ENCODE measurements around the gene ADAMTS18.
"Not testable (repeated sequence)": the region's sequence is repeated elsewhere in the genome, so short reads cannot be mapped to it uniquely, and the experiment has no call there.

Gene ADAMTS18

DNA sequence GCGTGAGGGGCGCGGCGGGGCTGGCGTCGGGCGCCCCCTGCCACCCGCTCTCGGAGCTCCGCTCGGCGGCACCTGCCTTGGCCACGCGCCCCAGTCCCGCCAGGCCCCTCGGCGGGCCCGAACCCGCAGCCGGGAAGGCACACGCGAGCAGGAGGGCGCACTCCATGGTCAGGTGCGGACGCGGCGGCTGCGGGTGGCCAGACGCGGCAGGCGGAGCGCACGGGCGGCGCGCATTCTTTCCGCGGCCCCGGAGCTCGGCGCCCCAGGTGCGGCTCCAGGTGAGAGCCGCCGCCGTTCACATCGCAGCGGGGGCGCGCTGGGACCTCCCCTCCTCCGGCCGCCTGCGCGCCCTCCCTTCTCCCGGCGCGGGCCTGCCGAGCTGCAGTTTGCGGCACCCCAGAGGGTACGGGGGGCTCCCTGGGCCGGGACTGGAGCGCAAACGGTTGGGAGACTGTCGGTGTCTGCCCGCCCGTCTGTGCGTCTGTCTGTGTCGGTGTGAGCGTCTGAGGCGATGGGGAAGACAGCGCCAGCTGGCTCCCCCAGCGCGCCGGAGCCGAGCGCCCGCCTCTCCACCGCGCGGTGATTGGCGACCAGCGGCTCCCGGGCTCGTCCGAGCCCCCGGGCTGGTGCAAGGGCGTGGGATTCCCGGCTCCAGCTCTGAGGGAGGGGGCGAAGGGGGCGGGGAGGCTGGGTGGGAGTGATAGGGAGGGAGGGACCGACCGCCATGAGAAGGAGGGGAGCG is at the start of gene ADAMTS18:
Gene ADAMTS18, minus strand, starts transcription at position 505 of the 742 bp plus-strand sequence. Its CDS starts 339 bp downstream, at position 166.
- no peak for DNase-seq

DNA sequence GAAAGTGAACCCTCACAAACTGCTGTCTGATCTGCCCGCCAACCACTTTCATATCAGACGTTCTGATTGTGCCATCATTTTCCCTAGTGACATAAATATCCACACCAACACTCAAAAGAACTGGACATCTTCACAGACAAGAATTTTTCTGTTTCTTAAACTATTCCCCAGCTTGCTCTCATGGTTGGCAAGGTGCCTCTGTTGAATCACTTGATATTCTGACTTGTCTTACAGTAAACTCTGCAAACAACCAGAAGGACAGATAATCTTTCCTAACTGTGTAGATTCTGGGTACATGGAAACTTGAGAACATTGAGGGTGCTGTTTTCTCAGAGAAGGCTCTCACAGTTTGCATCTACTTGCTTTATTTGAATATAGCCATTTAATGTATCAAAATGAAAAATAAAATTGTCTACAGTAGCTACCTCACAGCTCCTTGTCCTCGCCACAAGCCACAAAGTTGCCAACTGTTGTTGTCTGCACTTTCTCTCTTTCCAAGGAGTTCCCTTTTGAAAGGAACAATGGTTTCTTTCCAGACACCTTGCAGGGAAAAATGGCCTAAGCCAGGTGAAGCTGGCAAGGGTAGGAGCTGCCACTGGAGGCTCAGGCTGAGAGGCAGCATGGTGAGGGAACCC is 46.0 kb upstream of the ADAMTS18 start:
- no peak for DNase-seq

DNA sequence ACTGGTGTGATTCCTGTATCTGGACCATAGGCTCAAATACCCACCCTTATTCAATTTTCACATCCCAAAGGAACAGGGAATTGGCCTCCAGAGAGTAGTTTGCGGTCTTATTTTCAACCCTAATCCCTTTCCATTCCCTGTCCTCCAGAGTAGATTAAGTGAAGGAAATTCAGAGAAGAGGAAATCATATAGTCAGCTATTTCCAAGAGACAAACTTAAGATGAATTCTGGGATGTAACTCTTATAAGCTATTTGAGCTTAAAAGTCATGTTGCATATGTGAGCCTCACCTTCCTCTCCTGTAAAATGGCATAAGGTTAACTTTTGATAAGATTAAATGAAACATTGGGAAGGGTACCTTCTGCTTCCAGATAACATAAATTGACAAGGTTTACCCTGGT is 37.4 kb upstream of the ADAMTS18 start:
- DNase-seq: no peak

DNA sequence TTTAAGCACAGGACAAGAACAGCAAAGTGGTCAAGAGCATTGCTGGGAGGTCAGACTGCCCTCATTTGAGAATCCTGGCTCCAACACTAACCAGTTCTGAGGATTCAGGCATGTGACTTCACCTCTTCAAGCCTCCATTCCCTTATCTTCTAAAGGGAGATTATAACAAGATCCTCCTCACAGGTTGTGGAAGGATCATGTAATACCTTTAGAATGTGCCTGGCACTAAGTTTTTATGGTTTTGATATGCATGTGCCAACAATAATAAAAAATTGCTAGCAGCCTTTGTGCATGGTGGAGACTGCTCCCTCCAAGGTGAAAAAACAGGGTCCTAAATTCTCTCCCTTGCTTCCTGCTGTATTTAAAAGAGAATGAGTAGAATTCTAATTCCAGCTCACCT is 36.0 kb upstream of the ADAMTS18 start:
- no peak for DNase-seq

- DNase-seq: no peak
Observed at GRCh38 chr16:77469634-77470033, 34.8 kb upstream of the ADAMTS18 start.

- DNase-seq: no peak
Observed at GRCh38 chr16:77468831-77469230, 34.0 kb upstream of the ADAMTS18 start.

- no peak for DNase-seq
Observed at GRCh38 chr16:77467821-77468335, 33.0 kb upstream of the ADAMTS18 start.

- DNase-seq: not testable (repeated sequence)
Observed at GRCh38 chr16:77463659-77464058, 28.8 kb upstream of the ADAMTS18 start.

DNA sequence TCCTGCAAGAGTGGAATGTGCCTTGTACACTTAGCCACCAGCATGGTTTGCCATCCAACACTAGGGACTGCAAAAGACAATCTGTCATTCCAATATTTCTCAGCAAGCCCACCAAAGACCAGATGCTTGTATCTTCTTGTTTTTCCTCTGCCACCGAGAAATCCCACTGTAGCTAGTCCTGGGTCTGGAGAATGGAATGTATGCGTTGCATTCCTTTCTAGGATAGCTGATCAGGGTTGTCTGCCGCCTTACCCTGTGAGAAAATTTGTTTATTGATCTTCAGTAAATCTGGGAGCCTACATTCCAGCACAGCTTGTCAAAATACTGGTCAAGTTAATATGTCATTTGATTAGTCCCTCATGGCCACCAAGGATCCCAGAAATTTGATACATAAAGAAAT is 28.1 kb upstream of the ADAMTS18 start:
- no peak for DNase-seq

- no peak for DNase-seq
Observed at GRCh38 chr16:77459534-77460254, 24.9 kb upstream of the ADAMTS18 start.

GRCh38 chr16:77457046-77457445 is 22.2 kb upstream of the ADAMTS18 start:
- DNase-seq: no peak

DNA sequence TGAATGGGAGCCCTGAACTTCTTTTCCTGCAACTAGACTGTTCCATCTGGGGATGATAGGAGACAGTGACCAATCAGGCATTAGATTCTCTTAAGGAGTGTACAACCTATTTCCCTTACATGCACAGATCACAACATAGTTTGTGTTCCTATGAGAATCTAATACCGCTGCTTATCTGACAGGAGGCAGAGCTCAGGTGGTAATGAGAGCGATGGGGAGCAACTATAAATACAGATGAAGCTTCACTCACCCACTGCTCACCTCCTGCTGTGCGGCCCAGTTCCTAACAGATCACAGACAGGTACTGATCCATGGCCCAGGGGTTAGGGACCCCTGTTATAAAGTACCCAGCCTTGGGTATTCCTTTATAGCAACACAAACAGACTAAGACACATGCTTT is 17.4 kb upstream of the ADAMTS18 start:
- DNase-seq: no peak

DNA sequence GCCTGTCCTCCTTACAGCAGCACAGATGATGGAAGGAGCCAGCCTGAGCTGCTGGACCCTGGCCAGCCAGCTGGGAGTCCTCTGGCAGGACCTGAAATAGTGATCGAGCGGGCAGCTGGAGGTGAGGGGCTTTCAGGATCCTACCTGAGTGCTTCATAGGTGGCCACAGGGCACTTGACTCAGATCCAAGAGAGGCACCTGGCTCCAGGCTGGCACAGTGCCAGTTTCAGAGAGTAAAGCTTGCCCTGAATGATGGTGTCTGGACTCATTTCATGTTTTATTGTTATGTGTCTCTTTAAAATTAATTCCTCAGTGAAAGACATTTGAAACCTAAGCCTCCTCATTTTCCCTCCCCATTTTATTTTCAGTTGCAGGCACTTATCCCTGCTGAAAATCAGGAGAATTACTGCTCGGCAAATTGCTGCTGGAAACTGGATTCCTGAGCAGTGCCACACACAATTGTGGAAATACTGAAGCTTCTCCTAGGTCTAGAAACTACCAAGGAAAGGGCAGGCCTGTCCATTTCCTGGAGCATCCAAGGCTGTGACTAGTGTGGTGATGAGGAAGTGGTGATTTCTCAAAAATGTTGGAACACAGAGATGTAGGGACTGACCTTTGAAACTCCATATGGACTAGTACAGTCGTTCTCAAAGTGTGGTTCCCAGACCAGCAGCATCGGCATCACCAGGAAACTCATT is 16.1 kb upstream of the ADAMTS18 start:
- DNase-seq: no peak

DNA sequence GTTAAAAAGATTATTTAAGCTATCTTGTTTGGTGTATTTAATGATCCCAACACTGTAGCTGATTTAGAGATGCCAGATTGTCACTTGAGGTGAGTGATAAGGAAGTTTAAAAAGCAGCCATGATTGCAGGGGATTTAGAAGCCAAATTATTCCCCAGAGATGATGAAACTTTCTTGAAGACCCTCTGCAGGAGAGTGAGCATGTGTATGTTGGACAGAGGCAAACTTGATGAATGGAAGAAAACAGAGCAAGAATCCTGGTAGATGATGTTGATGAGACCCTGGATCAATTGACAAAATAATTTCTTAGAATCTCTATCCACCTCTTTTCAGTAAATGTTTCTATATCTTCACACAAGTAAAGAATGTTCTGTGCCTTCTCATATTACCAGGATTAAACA is 14.4 kb upstream of the ADAMTS18 start:
- DNase-seq: no peak

- DNase-seq: no peak
Observed at GRCh38 chr16:77445324-77445723, 10.5 kb upstream of the ADAMTS18 start.

DNA sequence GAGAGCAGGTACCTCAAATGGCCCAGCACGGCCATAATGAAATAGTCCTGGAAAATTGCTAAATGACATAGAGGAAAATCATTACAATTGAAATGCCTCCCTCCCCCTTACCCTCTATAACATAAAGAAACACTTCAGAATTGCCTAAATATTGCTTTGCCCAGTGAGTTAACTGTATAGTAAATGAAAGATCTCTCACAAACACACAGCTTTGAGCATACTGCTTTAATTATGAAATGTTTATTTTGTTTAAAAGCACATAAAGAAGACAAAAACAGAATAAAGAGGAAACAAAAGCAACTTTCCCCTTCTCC is 9.3 kb upstream of the ADAMTS18 start:
- no peak for DNase-seq

GRCh38 chr16:77443357-77444146 is 8.7 kb upstream of the ADAMTS18 start:
- DNase-seq: no peak

DNA sequence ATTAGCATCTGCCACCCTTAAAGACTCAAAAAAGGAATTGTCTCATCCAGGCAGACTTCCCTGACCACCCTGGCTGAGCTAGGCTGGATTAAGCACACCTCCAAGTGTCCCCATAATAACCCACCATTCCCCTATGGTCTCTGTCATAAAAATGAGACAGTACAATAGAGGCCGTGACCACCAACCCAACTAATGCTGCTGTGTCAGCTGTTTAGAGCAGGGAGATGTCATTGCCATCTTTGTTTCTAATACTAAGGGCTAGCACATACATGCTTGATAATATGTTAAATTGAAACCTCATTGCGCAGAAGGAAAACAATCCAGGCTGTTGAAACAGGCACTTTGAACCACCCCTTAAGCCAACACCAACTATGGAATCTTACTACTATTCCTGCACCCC is 7.2 kb upstream of the ADAMTS18 start:
- no peak for DNase-seq

DNA sequence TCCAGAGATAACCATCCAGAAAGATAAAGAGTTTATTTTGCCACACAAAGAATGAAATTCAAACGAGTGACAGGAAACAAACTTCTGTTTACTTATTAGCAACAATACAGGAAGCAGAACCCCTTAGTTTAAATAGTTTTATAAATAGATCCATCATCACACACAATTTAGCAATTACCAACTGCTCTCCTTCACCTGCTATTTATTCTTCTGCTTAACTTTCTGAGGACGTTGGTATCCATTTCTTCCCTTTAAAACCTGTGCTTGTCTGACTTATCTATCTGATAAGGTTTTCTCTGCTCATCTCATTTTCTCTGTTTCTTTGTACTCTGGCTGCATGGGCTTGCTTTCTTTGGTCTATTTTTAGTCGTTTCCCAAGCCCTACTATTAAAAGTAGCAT is 4.3 kb upstream of the ADAMTS18 start:
- DNase-seq: no peak

GRCh38 chr16:77437859-77438258 is 3.0 kb upstream of the ADAMTS18 start:
- no peak for DNase-seq

- no peak for DNase-seq
Observed at GRCh38 chr16:77435272-77435820, 512 bp upstream of the ADAMTS18 start.

DNA sequence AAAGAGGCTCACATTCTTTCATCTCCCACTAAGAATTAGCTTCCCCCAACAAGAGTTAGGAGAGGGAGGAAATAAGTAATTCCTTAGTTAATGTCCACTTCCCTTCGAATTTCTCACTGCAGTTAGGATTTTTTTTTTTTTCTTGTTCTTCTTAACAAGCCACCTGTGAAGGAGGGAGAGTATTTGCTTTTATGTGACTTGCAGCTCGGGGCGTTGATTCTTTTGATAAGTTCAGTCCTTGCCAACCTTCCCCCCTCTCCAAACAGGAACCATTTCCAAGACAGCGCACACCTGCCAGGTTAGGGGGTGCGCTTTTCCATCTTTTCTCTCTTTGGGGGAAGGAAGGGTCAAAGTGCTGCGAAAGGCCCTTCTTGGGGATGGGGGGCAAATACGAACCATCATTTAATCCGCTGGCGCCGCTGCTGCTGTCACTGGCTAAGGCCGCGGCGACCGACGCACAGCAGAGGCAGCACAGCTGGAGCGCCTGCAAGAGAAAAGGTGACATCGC is 758 bp downstream of the ADAMTS18 start:
- no peak for DNase-seq

Data from activated CD4-positive, CD25-positive, alpha-beta regulatory T cell treated with anti-CD3 and anti-CD28 coated beads, Interleukin-2, amount 50 U/mL, for 72 hours (primary cell).